Measurements from ENCODE around the gene ASCL3. TPM values are rescaled to one million over a fixed set of nuclear protein-coding genes. Genes with fewer than 3 reads are reported as not detected.

The ASCL3 gene
- not detected for total RNA-seq

DNA sequence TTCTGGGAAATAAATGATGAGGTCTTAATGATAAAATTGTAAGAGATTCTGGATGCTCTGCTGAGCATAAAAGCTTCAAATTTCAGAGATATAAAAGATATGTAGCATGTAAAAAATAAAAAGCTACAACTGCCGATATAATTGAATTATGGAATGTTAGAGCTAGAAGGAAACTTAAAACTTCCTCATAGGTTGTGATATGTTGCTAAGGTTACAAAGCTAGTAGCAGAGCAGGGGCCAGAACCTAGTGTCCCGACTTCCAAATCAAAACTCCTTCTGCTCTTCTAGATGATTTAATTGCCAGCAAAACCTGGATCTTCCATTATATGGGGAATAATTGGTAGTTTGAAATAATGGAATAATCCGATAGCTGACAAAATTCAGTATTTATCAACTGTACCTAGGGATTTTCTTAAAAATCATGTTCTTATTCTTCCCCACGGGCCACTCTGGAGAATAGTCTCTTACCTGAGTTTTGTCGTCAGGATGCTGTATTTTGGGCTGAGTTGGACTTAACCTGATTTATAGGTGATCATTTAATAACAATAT is at the start of gene ASCL3:
Gene ASCL3 (minus strand): TSS at position 499 of the 549 bp plus-strand sequence. CDS start 4,855 bp downstream, outside the sequence.
- TF ChIP-seq, protein P1, sequence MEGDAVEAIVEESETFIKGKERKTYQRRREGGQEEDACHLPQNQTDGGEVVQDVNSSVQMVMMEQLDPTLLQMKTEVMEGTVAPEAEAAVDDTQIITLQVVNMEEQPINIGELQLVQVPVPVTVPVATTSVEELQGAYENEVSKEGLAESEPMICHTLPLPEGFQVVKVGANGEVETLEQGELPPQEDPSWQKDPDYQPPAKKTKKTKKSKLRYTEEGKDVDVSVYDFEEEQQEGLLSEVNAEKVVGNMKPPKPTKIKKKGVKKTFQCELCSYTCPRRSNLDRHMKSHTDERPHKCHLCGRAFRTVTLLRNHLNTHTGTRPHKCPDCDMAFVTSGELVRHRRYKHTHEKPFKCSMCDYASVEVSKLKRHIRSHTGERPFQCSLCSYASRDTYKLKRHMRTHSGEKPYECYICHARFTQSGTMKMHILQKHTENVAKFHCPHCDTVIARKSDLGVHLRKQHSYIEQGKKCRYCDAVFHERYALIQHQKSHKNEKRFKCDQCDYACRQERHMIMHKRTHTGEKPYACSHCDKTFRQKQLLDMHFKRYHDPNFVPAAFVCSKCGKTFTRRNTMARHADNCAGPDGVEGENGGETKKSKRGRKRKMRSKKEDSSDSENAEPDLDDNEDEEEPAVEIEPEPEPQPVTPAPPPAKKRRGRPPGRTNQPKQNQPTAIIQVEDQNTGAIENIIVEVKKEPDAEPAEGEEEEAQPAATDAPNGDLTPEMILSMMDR (IDR thresholded peaks at IDR 0.05; ENCODE audit: low read depth): no peak

DNA sequence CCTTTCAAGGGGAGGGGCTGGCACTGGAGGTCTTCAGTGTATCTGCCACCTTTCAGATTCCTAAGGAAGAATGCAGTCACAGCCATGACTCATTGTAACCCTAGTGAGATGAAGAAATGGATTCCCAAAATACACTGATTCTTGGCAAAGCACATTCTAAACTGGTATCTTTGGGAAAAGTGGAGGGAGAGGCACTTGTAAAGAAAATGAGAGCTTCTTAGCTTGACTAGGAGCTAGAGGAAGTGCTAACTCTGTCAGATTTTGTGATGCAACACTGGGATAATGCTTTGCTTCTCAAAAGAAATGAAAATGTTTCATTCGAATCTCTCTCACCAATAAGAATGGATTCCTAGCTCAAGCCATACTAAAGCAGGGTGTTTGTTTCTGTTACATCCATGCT is 46.6 kb upstream of the ASCL3 start:
- TF ChIP-seq, protein P1 (IDR thresholded peaks at IDR 0.05; ENCODE audit: low read depth): no peak

- TF ChIP-seq, protein P1 (IDR thresholded peaks at IDR 0.05; ENCODE audit: low read depth): no peak
Measured at GRCh38 chr11:8988329-8989234, 45.8 kb upstream of the ASCL3 start.

DNA sequence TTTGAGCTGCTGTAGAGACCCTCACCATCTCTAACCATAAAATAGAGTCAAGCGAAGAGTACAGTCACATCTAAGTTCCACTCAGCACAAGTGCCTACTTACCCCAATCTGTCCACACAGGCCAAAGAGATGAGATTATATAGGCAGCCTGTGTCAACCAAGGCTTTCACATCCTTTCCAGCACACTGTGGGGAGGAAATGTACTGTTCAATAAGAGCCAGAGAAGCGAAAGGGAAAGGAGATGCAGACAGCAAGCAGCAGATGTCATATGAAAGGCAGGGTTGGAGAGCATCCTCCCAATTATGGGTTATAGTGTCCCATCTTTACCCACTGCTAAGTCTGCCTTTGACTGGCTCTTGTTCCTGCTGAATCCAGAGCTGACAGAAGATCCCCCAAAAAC is 44.6 kb upstream of the ASCL3 start:
- TF ChIP-seq, protein P1 (IDR thresholded peaks at IDR 0.05; ENCODE audit: low read depth): no peak

DNA sequence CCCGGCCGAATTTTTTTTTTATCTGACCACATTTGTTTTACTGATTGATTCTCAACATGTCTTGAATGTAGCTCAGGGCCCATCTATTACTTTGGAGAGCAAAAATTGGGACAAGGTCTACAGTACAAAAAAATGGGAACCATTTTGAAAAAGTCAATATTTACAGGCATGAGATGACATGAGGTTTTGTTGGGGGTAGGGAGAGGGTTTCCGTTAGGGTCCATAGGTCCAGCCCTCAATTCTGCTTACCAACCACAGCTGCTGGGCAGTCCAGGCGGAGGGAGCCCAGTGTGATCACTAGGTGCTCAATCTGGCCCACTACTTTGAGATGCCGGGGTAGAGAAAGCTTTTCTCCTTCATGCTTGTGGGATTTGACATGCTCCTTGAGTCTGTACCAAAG is 42.6 kb upstream of the ASCL3 start:
- TF ChIP-seq, protein P1 (IDR thresholded peaks at IDR 0.05; ENCODE audit: low read depth): no peak

GRCh38 chr11:8983552-8983951 is 40.7 kb upstream of the ASCL3 start:
- TF ChIP-seq, protein P1 (IDR thresholded peaks at IDR 0.05; ENCODE audit: low read depth): no peak

GRCh38 chr11:8980485-8980884 is 37.7 kb upstream of the ASCL3 start:
- TF ChIP-seq, protein P1 (IDR thresholded peaks at IDR 0.05; ENCODE audit: low read depth): no peak

Data from subcutaneous adipose tissue (tissue), 4 donors.